Measurements from ENCODE around the gene PTPRO. TPM values are rescaled to one million over a fixed set of nuclear protein-coding genes. Genes with fewer than 3 reads are reported as not detected.

The PTPRO gene
- polyA plus RNA-seq, 2 of the 4 experiments (the other 2 are of a cell fraction) = 0.04 TPM; not detected in 1

DNA sequence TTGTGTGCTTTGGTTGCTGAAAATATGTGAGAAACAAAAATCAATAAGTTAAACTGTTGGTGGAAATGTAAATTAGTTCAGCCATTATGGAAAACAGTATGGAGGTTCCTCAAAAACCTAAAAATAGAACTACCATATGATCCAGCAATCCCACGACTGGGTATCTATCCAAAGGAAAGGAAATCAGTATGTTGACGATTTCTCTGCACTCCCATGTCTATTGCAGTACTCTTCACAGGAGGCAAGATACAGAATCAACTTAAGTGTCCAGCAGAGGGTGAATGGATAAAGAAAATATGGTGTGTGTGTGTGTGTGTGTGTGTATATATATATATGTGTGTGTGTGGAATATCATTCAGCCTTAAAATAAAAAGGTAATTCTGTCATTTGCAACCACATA, 159.5 kb downstream of the PTPRO start:
- no peaks in the 10 kb centered on the region for H3K9me3 ChIP-seq
- no peak overlapping the region for H3K4me2 ChIP-seq
- FAIRE-seq = no peak
- ChIA-PET POLR2A (no interaction called here), CTCF (no interaction called here)
- no peak for ATAC-seq
- WGBS (ENCODE audit: missing lambda C conversion rate) = 29% methylated on average over 2 of the region's 2 CpGs
- no peak for DNase-seq (ENCODE audit: low read depth in 1 of 2, low spot score in 1 of 2)
- H3K27ac ChIP-seq = no peak overlapping the region
- H3K4me3 ChIP-seq = no peak overlapping the region
- peaks cover 7% of the 10 kb centered on the region for H3K4me1 ChIP-seq
- no peak for TF ChIP-seq TP53 (CRISPR knock-in tag; IDR thresholded peaks at IDR 0.05)
- TF ChIP-seq HEYL (CRISPR knock-in tag; IDR thresholded peaks at IDR 0.05) = no peak
- no peak for TF ChIP-seq SMC3 (IDR thresholded peaks at IDR 0.05)
- TF ChIP-seq JUN (IDR thresholded peaks at IDR 0.05) = no peak
- TF ChIP-seq CBX8 (IDR thresholded peaks at IDR 0.05) = no peak

DNA sequence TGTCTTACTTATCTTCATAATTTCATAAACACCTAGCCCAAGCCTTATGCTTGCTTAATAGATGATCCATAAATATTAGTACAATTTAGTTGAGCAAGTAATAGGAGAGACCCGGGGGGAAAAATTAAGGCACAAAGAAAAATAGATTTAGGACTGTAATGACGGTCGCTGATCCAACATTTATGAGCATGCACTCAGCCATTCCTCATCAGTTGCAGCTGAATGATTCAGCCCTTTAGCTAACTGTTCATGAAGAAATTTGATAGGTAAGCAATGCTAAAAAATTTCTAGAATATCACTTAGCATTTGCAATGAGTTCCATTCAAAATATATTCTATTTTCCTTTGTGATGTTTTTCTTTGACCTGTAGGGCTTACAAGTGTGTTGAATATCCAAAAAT, 163.2 kb downstream of the PTPRO start:
- POLR2A ChIA-PET = no interaction called here
- TF ChIP-seq, protein P1, sequence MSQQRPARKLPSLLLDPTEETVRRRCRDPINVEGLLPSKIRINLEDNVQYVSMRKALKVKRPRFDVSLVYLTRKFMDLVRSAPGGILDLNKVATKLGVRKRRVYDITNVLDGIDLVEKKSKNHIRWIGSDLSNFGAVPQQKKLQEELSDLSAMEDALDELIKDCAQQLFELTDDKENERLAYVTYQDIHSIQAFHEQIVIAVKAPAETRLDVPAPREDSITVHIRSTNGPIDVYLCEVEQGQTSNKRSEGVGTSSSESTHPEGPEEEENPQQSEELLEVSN (IDR thresholded peaks at IDR 0.05; ENCODE audit: borderline replicate concordance, low read depth) = no peak
- TF ChIP-seq ESRRA (IDR thresholded peaks at IDR 0.05; ENCODE audit: borderline replicate concordance, low read length) (no peak), HOXB5 (CRISPR knock-in tag; IDR thresholded peaks at IDR 0.05) (no peak), SREBF2 (IDR thresholded peaks at IDR 0.05) (no peak), POLR2A (IDR thresholded peaks at IDR 0.05; ENCODE audit: low read length) (no peak), KDM1A (IDR thresholded peaks at IDR 0.05; ENCODE audit: low read depth) (no peak), ZC3H11A (IDR thresholded peaks at IDR 0.05) (no peak), NPAS2 (CRISPR knock-in tag; IDR thresholded peaks at IDR 0.05; ENCODE audit: borderline replicate concordance) (no peak), FOXS1 (CRISPR knock-in tag; IDR thresholded peaks at IDR 0.05) (no peak), TP53 (CRISPR knock-in tag; IDR thresholded peaks at IDR 0.05) (no peak), KDM5A (IDR thresholded peaks at IDR 0.05) (no peak), EP300 (IDR thresholded peaks at IDR 0.05) (no peak), TFCP2L1 (CRISPR knock-in tag; IDR thresholded peaks at IDR 0.05) (no peak), CBX8 (IDR thresholded peaks at IDR 0.05) (no peak), SMC3 (IDR thresholded peaks at IDR 0.05) (no peak)
- TF ChIP-seq, protein P2, sequence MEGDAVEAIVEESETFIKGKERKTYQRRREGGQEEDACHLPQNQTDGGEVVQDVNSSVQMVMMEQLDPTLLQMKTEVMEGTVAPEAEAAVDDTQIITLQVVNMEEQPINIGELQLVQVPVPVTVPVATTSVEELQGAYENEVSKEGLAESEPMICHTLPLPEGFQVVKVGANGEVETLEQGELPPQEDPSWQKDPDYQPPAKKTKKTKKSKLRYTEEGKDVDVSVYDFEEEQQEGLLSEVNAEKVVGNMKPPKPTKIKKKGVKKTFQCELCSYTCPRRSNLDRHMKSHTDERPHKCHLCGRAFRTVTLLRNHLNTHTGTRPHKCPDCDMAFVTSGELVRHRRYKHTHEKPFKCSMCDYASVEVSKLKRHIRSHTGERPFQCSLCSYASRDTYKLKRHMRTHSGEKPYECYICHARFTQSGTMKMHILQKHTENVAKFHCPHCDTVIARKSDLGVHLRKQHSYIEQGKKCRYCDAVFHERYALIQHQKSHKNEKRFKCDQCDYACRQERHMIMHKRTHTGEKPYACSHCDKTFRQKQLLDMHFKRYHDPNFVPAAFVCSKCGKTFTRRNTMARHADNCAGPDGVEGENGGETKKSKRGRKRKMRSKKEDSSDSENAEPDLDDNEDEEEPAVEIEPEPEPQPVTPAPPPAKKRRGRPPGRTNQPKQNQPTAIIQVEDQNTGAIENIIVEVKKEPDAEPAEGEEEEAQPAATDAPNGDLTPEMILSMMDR (IDR thresholded peaks at IDR 0.05) = no peak
- TF ChIP-seq, protein P3, sequence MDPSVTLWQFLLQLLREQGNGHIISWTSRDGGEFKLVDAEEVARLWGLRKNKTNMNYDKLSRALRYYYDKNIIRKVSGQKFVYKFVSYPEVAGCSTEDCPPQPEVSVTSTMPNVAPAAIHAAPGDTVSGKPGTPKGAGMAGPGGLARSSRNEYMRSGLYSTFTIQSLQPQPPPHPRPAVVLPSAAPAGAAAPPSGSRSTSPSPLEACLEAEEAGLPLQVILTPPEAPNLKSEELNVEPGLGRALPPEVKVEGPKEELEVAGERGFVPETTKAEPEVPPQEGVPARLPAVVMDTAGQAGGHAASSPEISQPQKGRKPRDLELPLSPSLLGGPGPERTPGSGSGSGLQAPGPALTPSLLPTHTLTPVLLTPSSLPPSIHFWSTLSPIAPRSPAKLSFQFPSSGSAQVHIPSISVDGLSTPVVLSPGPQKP (IDR thresholded peaks at IDR 0.05; ENCODE audit: low read depth, low read length) = no peak
- TF ChIP-seq, protein P4, sequence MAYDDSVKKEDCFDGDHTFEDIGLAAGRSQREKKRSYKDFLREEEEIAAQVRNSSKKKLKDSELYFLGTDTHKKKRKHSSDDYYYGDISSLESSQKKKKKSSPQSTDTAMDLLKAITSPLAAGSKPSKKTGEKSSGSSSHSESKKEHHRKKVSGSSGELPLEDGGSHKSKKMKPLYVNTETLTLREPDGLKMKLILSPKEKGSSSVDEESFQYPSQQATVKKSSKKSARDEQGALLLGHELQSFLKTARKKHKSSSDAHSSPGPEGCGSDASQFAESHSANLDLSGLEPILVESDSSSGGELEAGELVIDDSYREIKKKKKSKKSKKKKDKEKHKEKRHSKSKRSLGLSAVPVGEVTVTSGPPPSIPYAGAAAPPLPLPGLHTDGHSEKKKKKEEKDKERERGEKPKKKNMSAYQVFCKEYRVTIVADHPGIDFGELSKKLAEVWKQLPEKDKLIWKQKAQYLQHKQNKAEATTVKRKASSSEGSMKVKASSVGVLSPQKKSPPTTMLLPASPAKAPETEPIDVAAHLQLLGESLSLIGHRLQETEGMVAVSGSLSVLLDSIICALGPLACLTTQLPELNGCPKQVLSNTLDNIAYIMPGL (CRISPR knock-in tag; IDR thresholded peaks at IDR 0.05; ENCODE audit: borderline replicate concordance) = no peak
- Histone ChIP-seq H3K27ac (no peak overlapping the region), H3K4me2 (no peak overlapping the region), H3K9me3 (no peaks in the 10 kb centered on the region), H3K4me1 (peaks cover 7% of the 10 kb centered on the region), H3K4me3 (no peak overlapping the region)
- ATAC-seq (no peak), FAIRE-seq (no peak), DNase-seq (ENCODE audit: low read depth in 1 of 2, low spot score in 1 of 2) (no peak)
- 60% methylated on average over 3 of the region's 3 CpGs for WGBS (ENCODE audit: missing lambda C conversion rate)
- CTCF ChIA-PET = interaction anchor here (1.4 kb wide), 1 partner anchor 9 kb away, joined by 4 read pairs; no protein-coding TSS in a partner anchor

DNA sequence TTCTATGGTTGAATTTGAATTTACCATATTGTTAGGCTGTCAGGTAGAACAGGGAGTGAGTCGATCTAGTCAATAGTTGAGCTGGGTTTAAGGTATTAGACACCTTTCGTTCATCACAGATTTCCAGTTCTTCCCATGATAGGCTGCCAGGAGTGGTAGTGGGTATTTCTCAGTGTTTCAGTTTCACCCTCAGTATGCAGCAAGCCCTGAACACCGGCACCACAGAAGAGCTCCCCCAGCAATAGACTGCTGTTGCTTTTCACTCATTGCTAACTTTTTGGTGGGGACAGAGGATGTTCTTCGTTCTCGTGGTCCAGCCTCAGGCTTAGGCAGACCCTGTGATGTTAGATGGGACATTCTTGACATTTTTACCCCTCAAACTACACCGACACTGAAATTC, 164.6 kb downstream of the PTPRO start:
- Histone ChIP-seq H3K4me2 (no peak overlapping the region), H3K4me1 (peaks cover 7% of the 10 kb centered on the region), H3K9me3 (no peaks in the 10 kb centered on the region), H3K4me3 (no peak overlapping the region), H3K27ac (no peak overlapping the region)
- POLR2A ChIA-PET = no interaction called here
- CTCF ChIA-PET = no interaction called here
- no peak for TF ChIP-seq JUNB (IDR thresholded peaks at IDR 0.05)
- TF ChIP-seq, protein P5, sequence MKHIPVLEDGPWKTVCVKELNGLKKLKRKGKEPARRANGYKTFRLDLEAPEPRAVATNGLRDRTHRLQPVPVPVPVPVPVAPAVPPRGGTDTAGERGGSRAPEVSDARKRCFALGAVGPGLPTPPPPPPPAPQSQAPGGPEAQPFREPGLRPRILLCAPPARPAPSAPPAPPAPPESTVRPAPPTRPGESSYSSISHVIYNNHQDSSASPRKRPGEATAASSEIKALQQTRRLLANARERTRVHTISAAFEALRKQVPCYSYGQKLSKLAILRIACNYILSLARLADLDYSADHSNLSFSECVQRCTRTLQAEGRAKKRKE (CRISPR knock-in tag; IDR thresholded peaks at IDR 0.05; ENCODE audit: low read depth) = no peak
- TF ChIP-seq KDM5A (IDR thresholded peaks at IDR 0.05) = no peak
- TF ChIP-seq FOSB (CRISPR knock-in tag; IDR thresholded peaks at IDR 0.05) = no peak
- TF ChIP-seq HDAC2 (IDR thresholded peaks at IDR 0.05) = no peak
- TF ChIP-seq CHD4 (IDR thresholded peaks at IDR 0.05; ENCODE audit: borderline replicate concordance) = no peak
- TF ChIP-seq CBX2 (IDR thresholded peaks at IDR 0.05; ENCODE audit: borderline replicate concordance, low read depth) = no peak
- TF ChIP-seq PHF8 (IDR thresholded peaks at IDR 0.05; ENCODE audit: borderline replicate concordance, low read depth) = no peak
- no peak for DNase-seq (ENCODE audit: low read depth in 1 of 2, low spot score in 1 of 2)
- ATAC-seq = no peak
- FAIRE-seq = no peak
- WGBS (ENCODE audit: missing lambda C conversion rate) = 34% methylated on average over 6 of the region's 6 CpGs

Data from A549 (cell line).